ENCODE measurements around the gene EYS. TPM values are rescaled to one million over a fixed set of nuclear protein-coding genes. Genes with fewer than 3 reads are reported as not detected.

The EYS gene
- total and polyA plus RNA-seq, 2 experiments from 2014 or later = under 0.01 to 0.15 TPM

DNA sequence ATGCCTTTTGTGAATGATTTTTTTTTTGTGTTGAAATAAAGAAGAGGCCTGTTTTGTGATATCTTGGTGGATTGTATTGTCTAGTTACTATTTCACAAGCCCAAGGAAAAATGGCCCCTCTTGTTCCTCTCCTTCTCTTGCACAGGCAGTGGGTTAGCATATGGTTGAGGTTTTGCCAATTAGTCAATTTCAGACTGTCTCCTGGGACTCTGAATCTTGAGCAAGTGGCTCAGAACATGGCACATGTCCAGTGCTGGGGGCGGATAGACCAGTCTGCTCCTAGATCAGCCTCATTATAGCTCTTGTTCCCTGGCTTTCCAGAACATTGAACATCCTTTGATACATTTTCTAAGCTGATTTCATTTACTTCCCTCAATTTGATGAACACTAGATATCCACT is 1482.2 kb downstream of the EYS start:
- Histone ChIP-seq H3K36me3 (no peaks in the 10 kb centered on the region), H3K9me3 (ENCODE audit: low read depth) (no peaks in the 10 kb centered on the region), H3K27ac (no peak overlapping the region), H3K4me3 (no peak overlapping the region), H3K27me3 (no peaks in the 10 kb centered on the region), H3K4me1 (ENCODE audit: low read depth) (no peaks in the 10 kb centered on the region)
- DNase-seq (ENCODE audit: low read depth in 1 of 2, low spot score in 1 of 2) = peak in 1 of 2 donors; percentile 93
- no peak for TF ChIP-seq CTCF (IDR thresholded peaks at IDR 0.05; ENCODE audit: low read depth, low read length)

DNA sequence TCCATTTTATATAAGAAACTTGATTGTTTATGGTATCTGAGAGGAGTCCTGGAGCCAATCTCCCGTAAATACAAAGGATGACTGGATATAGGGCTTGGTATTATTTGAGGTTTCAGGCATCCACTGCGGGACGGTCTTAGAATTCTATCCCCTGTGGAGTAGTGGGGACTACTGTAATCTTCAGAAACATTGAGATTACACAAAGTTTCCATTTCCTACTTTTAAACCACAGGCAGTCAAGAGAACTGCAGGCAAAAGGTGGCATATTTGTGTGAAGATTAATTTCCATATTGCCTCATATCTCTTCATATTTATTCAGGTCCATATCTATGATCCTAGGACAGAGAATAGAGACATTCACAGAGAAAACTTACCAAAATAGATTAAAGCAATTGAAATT is 1485.2 kb downstream of the EYS start:
- TF ChIP-seq CTCF (IDR thresholded peaks at IDR 0.05; ENCODE audit: low read depth, low read length) = no peak
- H3K36me3 ChIP-seq = no peaks in the 10 kb centered on the region
- no peaks in the 10 kb centered on the region for H3K27me3 ChIP-seq
- no peak overlapping the region for H3K4me3 ChIP-seq
- no peaks in the 10 kb centered on the region for H3K9me3 ChIP-seq (ENCODE audit: low read depth)
- DNase-seq (ENCODE audit: low read depth in 1 of 2, low spot score in 1 of 2) = peak in 1 of 2 donors; percentile 81
- no peak overlapping the region for H3K27ac ChIP-seq
- H3K4me1 ChIP-seq (ENCODE audit: low read depth) = no peaks in the 10 kb centered on the region

DNA sequence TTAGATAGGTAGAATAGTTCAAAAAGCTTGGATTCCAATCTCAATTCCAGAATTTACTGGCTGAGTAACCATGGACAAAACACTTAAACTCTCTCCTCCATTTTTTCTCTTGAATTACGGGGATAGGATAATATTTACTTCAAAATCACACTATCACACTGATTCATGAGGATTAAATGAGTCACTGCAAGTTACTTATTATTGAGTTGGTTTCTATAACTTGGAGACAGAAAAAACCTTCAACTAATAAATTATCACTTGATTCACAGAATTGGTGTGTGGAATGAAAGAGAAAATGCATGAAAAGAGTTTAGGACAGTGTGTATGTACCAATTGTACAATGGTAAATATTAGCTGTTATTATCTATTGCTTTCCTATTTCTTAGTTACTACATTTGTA is 1486.2 kb downstream of the EYS start:
- Histone ChIP-seq H3K9me3 (ENCODE audit: low read depth) (no peaks in the 10 kb centered on the region), H3K27ac (no peak overlapping the region), H3K4me3 (no peak overlapping the region), H3K27me3 (no peaks in the 10 kb centered on the region), H3K4me1 (ENCODE audit: low read depth) (no peaks in the 10 kb centered on the region), H3K36me3 (no peaks in the 10 kb centered on the region)
- no peak for TF ChIP-seq CTCF (IDR thresholded peaks at IDR 0.05; ENCODE audit: low read depth, low read length)
- DNase-seq (ENCODE audit: low read depth in 1 of 2, low spot score in 1 of 2) = no peak

DNA sequence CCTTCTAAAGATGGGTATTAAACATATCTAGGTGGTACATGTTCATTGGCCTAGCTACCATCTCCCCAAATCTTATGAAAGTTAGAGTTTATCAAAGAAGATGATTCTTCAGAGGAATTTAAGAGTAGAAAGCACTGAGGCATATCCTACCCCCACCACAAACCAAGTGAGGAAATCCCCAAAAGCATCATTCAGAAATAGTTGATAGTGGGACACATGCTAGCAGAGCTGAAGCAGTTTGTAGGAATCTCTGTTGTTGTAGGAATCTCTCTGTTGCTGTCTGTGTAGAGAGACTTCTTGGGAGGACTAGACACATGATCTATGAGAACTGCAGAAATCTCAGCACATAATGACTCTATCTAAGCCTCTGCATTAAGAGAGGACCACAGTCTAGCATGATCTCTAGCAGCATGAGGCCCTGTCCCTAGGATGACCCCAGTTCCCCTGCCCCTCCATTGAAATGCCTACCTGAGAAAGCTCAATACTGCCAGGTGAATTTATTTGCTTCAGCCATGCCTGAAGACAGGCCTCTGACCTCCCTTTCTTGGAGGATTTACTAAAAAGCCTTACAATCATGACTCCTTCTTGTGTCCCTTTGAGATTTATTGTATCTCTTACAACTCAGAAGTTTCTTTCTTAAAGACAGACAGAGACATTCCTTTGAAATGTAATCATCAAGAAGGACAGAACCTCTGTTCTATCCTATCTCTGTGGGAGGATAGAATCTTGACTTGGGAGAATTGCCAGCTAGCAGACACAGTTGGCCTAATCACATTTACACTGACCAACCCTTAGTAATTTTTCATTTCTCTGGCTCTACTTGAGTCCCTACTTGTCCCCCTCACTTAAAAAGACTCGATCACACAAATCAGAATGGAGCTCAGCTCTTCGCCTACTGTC is 1489.1 kb downstream of the EYS start:
- peak in 1 of 2 donors; percentile 80 for DNase-seq (ENCODE audit: low read depth in 1 of 2, low spot score in 1 of 2)
- TF ChIP-seq CTCF (IDR thresholded peaks at IDR 0.05; ENCODE audit: low read depth, low read length) = no peak
- no peak overlapping the region for H3K4me3 ChIP-seq
- H3K27ac ChIP-seq = no peak overlapping the region
- H3K36me3 ChIP-seq = no peaks in the 10 kb centered on the region
- no peaks in the 10 kb centered on the region for H3K9me3 ChIP-seq (ENCODE audit: low read depth)
- no peaks in the 10 kb centered on the region for H3K27me3 ChIP-seq
- H3K4me1 ChIP-seq (ENCODE audit: low read depth) = no peaks in the 10 kb centered on the region

GRCh38 chr6:64214373-64214772 is 1492.7 kb downstream of the EYS start:
- no peak for DNase-seq (ENCODE audit: low read depth in 1 of 2, low spot score in 1 of 2)
- Histone ChIP-seq H3K36me3 (no peaks in the 10 kb centered on the region), H3K4me1 (ENCODE audit: low read depth) (no peaks in the 10 kb centered on the region), H3K4me3 (no peak overlapping the region), H3K27ac (no peak overlapping the region), H3K27me3 (no peaks in the 10 kb centered on the region), H3K9me3 (ENCODE audit: low read depth) (no peaks in the 10 kb centered on the region)
- TF ChIP-seq CTCF (IDR thresholded peaks at IDR 0.05; ENCODE audit: low read depth, low read length) = no peak

Data from cardiac muscle cell (in vitro differentiated cells and primary cell).